ENCODE results near the gene MSX1.

Gene MSX1

DNA sequence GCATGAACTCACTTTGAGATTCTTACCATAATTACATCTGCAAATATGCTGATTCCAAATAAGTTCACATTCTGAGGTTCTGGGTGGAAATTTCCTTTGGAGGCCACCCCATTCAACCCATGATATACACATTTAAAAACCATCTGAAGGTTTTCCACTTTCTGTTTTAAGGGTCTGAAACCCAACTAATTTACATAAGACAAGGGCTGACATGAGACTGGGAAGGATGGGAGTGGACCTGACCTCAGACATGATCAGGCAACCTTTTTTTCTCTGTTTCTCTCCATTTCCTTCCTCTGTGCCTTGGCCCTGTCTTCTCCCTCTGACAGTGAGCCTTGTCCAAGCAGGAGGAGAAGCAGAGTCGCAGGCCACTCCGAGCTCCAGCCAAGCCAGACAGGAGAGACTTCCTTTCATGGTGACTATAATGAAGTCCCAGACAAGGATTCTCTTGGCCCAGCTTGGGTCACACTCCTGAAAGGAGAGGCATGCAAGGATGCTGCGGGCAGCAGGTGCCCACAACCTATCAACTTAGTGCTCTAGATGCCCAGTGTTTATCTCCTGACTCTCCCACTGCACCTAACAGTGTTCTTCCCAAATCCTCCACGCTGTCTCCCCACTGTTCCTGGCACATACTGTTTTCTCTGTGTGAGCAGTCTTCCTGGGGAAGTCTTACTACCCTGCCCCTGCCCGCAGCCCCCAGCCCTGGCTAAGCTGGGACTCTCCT lies 39.9 kb downstream of the MSX1 start:
- no peak for DNase-seq (ENCODE audit: low read depth in 2 of 3, low spot score in 2 of 3)

- no peak for DNase-seq (ENCODE audit: low read depth in 2 of 3, low spot score in 2 of 3)
These were observed 42.4 kb downstream of the MSX1 start for GRCh38 chr4:4901877-4902276.

GRCh38 chr4:4912155-4912554 lies 52.7 kb downstream of the MSX1 start:
- DNase-seq (ENCODE audit: low read depth in 2 of 3, low spot score in 2 of 3) = no peak

- DNase-seq (ENCODE audit: low read depth in 2 of 3, low spot score in 2 of 3) = no peak
These were observed 53.7 kb downstream of the MSX1 start for GRCh38 chr4:4913147-4913561.

Data from activated CD8-positive, alpha-beta memory T cell treated with anti-CD3 and anti-CD28 coated beads for 48 hours (primary cell).